Naive thymus-derived CD4-positive, alpha-beta T cell (primary cell): ENCODE results near the gene ZER1. TPM values are rescaled to one million over a fixed set of nuclear protein-coding genes. Genes with fewer than 3 reads are reported as not detected.
"Not testable (repeated sequence)": the region's sequence is repeated elsewhere in the genome, so short reads cannot be mapped to it uniquely, and the experiment has no call there.

Experiments
- ATAC-seq: fragments of 150-1000 bp; cut with Tn5 transposase; 2 replicates; pipeline ENCODE4 v1.10.0; 2021; ENCODE audit warnings: mild to moderate bottlenecking, moderate library complexity
- CTCF ChIA-PET: fragments of 350-600 bp; sonication (Branson Sonifier 250); formaldehyde crosslinking; loops from one replicate; lab custom pipeline; 2021; ENCODE audit warnings: antibody characterized with exemption; lab: Charles Lee
- POLR2A ChIA-PET: fragments of 350-600 bp; sonication (Branson Sonifier 250); formaldehyde crosslinking; loops from one replicate; lab custom pipeline; 2021; ENCODE audit warnings: antibody characterized with exemption, inconsistent platforms; lab: Charles Lee
- DNase-seq, 9 donors: peaks; one replicate each; pipeline versions ENCODE4 v3.0.0 to v3.0.0-alpha.2; 2020 to 2022; ENCODE audit warnings: mixed read lengths in 1 of 9
- H3K27ac ChIP-seq: one replicate; pipeline ENCODE4 v1.7.0; 2013; ENCODE audit warnings: mild to moderate bottlenecking, low read depth, low read length, moderate library complexity
- H3K27me3 ChIP-seq, 2 donors: one replicate each; pipeline ENCODE4 v1.7.0; 2013; ENCODE audit warnings: low read length in 2 of 2, mild to moderate bottlenecking in 2 of 2, moderate library complexity in 2 of 2; ENCODE audit not compliant: control insufficient read depth in 2 of 2, insufficient read depth in 2 of 2
- H3K36me3 ChIP-seq, 3 experiments: 1 replicate in 2 of 3; 2 replicates in 1 of 3; pipeline ENCODE4 v1.7.0; 2013; ENCODE audit warnings: low read length in 3 of 3, mild to moderate bottlenecking in 3 of 3, moderate library complexity in 1 of 3; ENCODE audit not compliant: insufficient read depth in 3 of 3, control insufficient read depth in 2 of 3
- H3K4me1 ChIP-seq, 2 donors: one replicate each; pipeline ENCODE4 v1.7.0; 2013; ENCODE audit warnings: low read length in 2 of 2, mild to moderate bottlenecking in 2 of 2, moderate library complexity in 1 of 2; ENCODE audit not compliant: control insufficient read depth in 2 of 2, insufficient read depth in 2 of 2
- H3K4me3 ChIP-seq: 2 replicates; pipeline ENCODE4 v1.7.0; 2013; ENCODE audit warnings: mild to moderate bottlenecking, low read length
- H3K9me3 ChIP-seq, 3 experiments: 1 replicate in 2 of 3; 2 replicates in 1 of 3; pipeline ENCODE4 v1.7.0; 2013; ENCODE audit warnings: low read length in 3 of 3; ENCODE audit not compliant: control insufficient read depth in 2 of 3
- H3K27ac Mint-ChIP-seq, 9 donors: one replicate each; pipeline ENCODE4 v1.8.0; 2020 to 2022; ENCODE audit warnings: mixed read lengths in 9 of 9, mild to moderate bottlenecking in 8 of 9, moderate library complexity in 5 of 9, inconsistent platforms in 2 of 9
- H3K27me3 Mint-ChIP-seq, 5 donors: one replicate each; pipeline ENCODE4 v1.8.0; 2021 to 2022; ENCODE audit warnings: mixed read lengths in 5 of 5, mild to moderate bottlenecking in 1 of 5
- H3K36me3 Mint-ChIP-seq, 5 donors: one replicate each; pipeline ENCODE4 v1.8.0; 2020 to 2022; ENCODE audit warnings: mixed read lengths in 5 of 5, mild to moderate bottlenecking in 3 of 5, inconsistent platforms in 1 of 5
- H3K4me1 Mint-ChIP-seq, 7 donors: one replicate each; pipeline ENCODE4 v1.8.0; 2020 to 2022; ENCODE audit warnings: mixed read lengths in 7 of 7, mild to moderate bottlenecking in 3 of 7, inconsistent platforms in 1 of 7
- H3K4me3 Mint-ChIP-seq, 10 donors: one replicate each; pipeline ENCODE4 v1.8.0; 2020 to 2022; ENCODE audit warnings: mild to moderate bottlenecking in 10 of 10, mixed read lengths in 10 of 10, moderate library complexity in 6 of 10, inconsistent platforms in 2 of 10
- H3K9me3 Mint-ChIP-seq, 11 donors: one replicate each; pipeline ENCODE4 v1.8.0; 2020 to 2022; ENCODE audit warnings: mixed read lengths in 11 of 11, mild to moderate bottlenecking in 4 of 11, inconsistent platforms in 1 of 11, moderate library complexity in 1 of 11
- intact Hi-C, 2 donors: fragments of 100-400 bp; cut with micrococcal nuclease; formaldehyde crosslinking; loops; one replicate each; pipeline ENCODE4 v1.15.1; 2023
- polyA plus RNA-seq, 2 donors: library from polyadenylated mRNA; unstranded; fragments of 300-500 nt; fragmentation: Illumina TruSeq; gene quantifications; one replicate each; pipeline ENCODE4 v1.2.3, GENCODE V29; 2021
- total RNA-seq, 6 experiments: library from RNA in 5 of 6; stranded (reverse) in 5 of 6; gene quantifications; 1 replicate in 5 of 6; 2 replicates in 1 of 6; pipeline ENCODE4 v1.2.3 and lab custom pipeline; 2021 to 2026

The ZER1 gene
- total and polyA plus RNA-seq, 7 experiments from 2014 or later = 22.7 to 57.7 (median 37.6) TPM

GRCh38 chr9:128805661-128806060 lies 33.9 kb upstream of the ZER1 start:
- H3K4me1 Mint-ChIP-seq = no peaks in the 10 kb centered on the region
- H3K9me3 Mint-ChIP-seq = no peaks in the 10 kb centered on the region
- ChIA-PET POLR2A (no interaction called here), CTCF (no interaction called here)
- no peaks in the 10 kb centered on the region for H3K27me3 Mint-ChIP-seq
- intact Hi-C loops = no loop called here
- H3K36me3 Mint-ChIP-seq = peaks cover 7 to 39% (median 15%) of the 10 kb centered on the region in 5 donors
- Histone ChIP-seq H3K4me1 (no peaks in the 10 kb centered on the region), H3K27me3 (no peaks in the 10 kb centered on the region), H3K9me3 (no peaks in the 10 kb centered on the region), H3K27ac (no peak overlapping the region), H3K4me3 (no peak overlapping the region), H3K36me3 (peaks cover 6 to 66% (median 10%) of the 10 kb centered on the region in 3 experiments)
- no peak overlapping the region for H3K4me3 Mint-ChIP-seq
- ATAC-seq (no peak), DNase-seq (no peak)
- no peak overlapping the region for H3K27ac Mint-ChIP-seq

- POLR2A ChIA-PET = interaction anchor here (1.2 kb wide), 1 partner anchor 10 kb away, joined by 4 read pairs; no protein-coding TSS in a partner anchor
- Histone ChIP-seq H3K27ac (no peak overlapping the region), H3K36me3 (peaks cover 6 to 86% (median 10%) of the 10 kb centered on the region in 3 experiments), H3K4me3 (no peak overlapping the region), H3K27me3 (no peaks in the 10 kb centered on the region), H3K9me3 (no peaks in the 10 kb centered on the region), H3K4me1 (no peaks in the 10 kb centered on the region)
- H3K36me3 Mint-ChIP-seq = peaks cover 4 to 47% (median 16%) of the 10 kb centered on the region in 5 donors
- intact Hi-C loops = no loop called here
- no peak for ATAC-seq
- peak overlapping the region in 1 of 9 donors; percentile 28 for H3K27ac Mint-ChIP-seq
- DNase-seq = no peak
- no peaks in the 10 kb centered on the region for H3K27me3 Mint-ChIP-seq
- CTCF ChIA-PET = no interaction called here
- H3K9me3 Mint-ChIP-seq = no peaks in the 10 kb centered on the region
- no peaks in the 10 kb centered on the region for H3K4me1 Mint-ChIP-seq
- H3K4me3 Mint-ChIP-seq = no peak overlapping the region
Measured at GRCh38 chr9:128802482-128802881, 30.8 kb upstream of the ZER1 start.

GRCh38 chr9:128800061-128800460 lies 28.3 kb upstream of the ZER1 start:
- no peaks in the 10 kb centered on the region for H3K4me1 Mint-ChIP-seq
- H3K27ac Mint-ChIP-seq = no peak overlapping the region
- H3K9me3 Mint-ChIP-seq = no peaks in the 10 kb centered on the region
- Histone ChIP-seq H3K27ac (no peak overlapping the region), H3K4me1 (no peaks in the 10 kb centered on the region), H3K9me3 (no peaks in the 10 kb centered on the region), H3K36me3 (peaks cover 0 to 71% (median 10%) of the 10 kb centered on the region in 3 experiments), H3K4me3 (no peak overlapping the region), H3K27me3 (no peaks in the 10 kb centered on the region)
- intact Hi-C loops = no loop called here
- CTCF ChIA-PET = no interaction called here
- H3K4me3 Mint-ChIP-seq = no peak overlapping the region
- ATAC-seq = no peak
- H3K36me3 Mint-ChIP-seq = peaks cover 4 to 42% (median 12%) of the 10 kb centered on the region in 5 donors
- no peak for DNase-seq
- H3K27me3 Mint-ChIP-seq = no peaks in the 10 kb centered on the region
- POLR2A ChIA-PET = no interaction called here

GRCh38 chr9:128798896-128799295 lies 27.2 kb upstream of the ZER1 start:
- Mint-ChIP-seq H3K27me3 (no peaks in the 10 kb centered on the region), H3K36me3 (peaks cover 4 to 41% (median 12%) of the 10 kb centered on the region in 5 donors), H3K4me1 (peaks cover 0 to 3% (median under 1%) of the 10 kb centered on the region in 7 donors), H3K9me3 (no peaks in the 10 kb centered on the region), H3K4me3 (no peak overlapping the region), H3K27ac (no peak overlapping the region)
- Histone ChIP-seq H3K27ac (no peak overlapping the region), H3K4me1 (no peaks in the 10 kb centered on the region), H3K4me3 (no peak overlapping the region), H3K36me3 (peaks cover 0 to 75% (median 10%) of the 10 kb centered on the region in 3 experiments), H3K9me3 (no peaks in the 10 kb centered on the region), H3K27me3 (no peaks in the 10 kb centered on the region)
- ATAC-seq = no peak
- intact Hi-C loops = no loop called here
- ChIA-PET POLR2A (interaction anchor here (1.4 kb wide), 1 partner anchor 19 kb away, joined by 4 read pairs; the partner anchor contains the start of gene ENDOG), CTCF (no interaction called here)
- DNase-seq = no peak

- DNase-seq, H3K4me1 Mint-ChIP-seq, intact Hi-C loops, H3K4me3 ChIP-seq, H3K27me3 Mint-ChIP-seq, H3K4me1 ChIP-seq, H3K9me3 Mint-ChIP-seq, H3K4me3 Mint-ChIP-seq, ATAC-seq, H3K27ac ChIP-seq, POLR2A ChIA-PET, H3K9me3 ChIP-seq, H3K27me3 ChIP-seq: not testable (repeated sequence)
- peaks cover 0 to 82% (median 10%) of the 10 kb centered on the region in 3 experiments for H3K36me3 ChIP-seq
- CTCF ChIA-PET = interaction anchor here (0.7 kb wide), 1 partner anchor 93 kb away, joined by 4 read pairs; no protein-coding TSS in a partner anchor
- Mint-ChIP-seq H3K27ac (peak overlapping the region in 1 of 9 donors; percentile 26), H3K36me3 (peaks cover 0 to 48% (median 4%) of the 10 kb centered on the region in 5 donors)
Measured at GRCh38 chr9:128794961-128795360, 23.2 kb upstream of the ZER1 start.

- CTCF ChIA-PET = interaction anchor here (0.8 to 0.9 kb wide), 2 partner anchors 22 to 42 kb away, joined by 3 read pairs; no protein-coding TSS in a partner anchor
- H3K27ac Mint-ChIP-seq = peak overlapping the region in 2 of 9 donors; percentile 6 to 51
Measured at GRCh38 chr9:128792978-128793686, 21.4 kb upstream of the ZER1 start.

More at GRCh38 chr9:128792978-128793686, 21.4 kb upstream of the ZER1 start:
- ATAC-seq (no peak), DNase-seq (no peak)
- H3K9me3 ChIP-seq = no peaks in the 10 kb centered on the region
- H3K4me3 Mint-ChIP-seq = no peak overlapping the region
- intact Hi-C loops = no loop called here
- POLR2A ChIA-PET = interaction anchor here (1.4 to 1.7 kb wide), 3 partner anchors 10 to 25 kb away, joined by 4 to 7 read pairs (median 6); partner anchors contain the start of gene ENDOG
- no peaks in the 10 kb centered on the region for H3K9me3 Mint-ChIP-seq
- peaks cover 0 to 68% (median 10%) of the 10 kb centered on the region in 3 experiments for H3K36me3 ChIP-seq
- H3K27ac ChIP-seq = no peak overlapping the region
- H3K27me3 ChIP-seq = no peaks in the 10 kb centered on the region
- no peak overlapping the region for H3K4me3 ChIP-seq
- H3K4me1 Mint-ChIP-seq = peaks cover 4 to 19% (median 15%) of the 10 kb centered on the region in 7 donors
- peaks cover 0 to 40% (median 4%) of the 10 kb centered on the region in 5 donors for H3K36me3 Mint-ChIP-seq
- no peaks in the 10 kb centered on the region for H3K27me3 Mint-ChIP-seq
- H3K4me1 ChIP-seq = peaks cover 1 to 4% of the 10 kb centered on the region in 2 donors
